ENCODE data around the gene CEP152. TPM values are rescaled to one million over a fixed set of nuclear protein-coding genes. Genes with fewer than 3 reads are reported as not detected.

Gene CEP152
- total and polyA plus RNA-seq, 9 of the 15 experiments (the other 6 are each of a cell fraction or from before 2014, with no cell fraction given) = 9.9 to 43.0 (median 23.6) TPM

DNA sequence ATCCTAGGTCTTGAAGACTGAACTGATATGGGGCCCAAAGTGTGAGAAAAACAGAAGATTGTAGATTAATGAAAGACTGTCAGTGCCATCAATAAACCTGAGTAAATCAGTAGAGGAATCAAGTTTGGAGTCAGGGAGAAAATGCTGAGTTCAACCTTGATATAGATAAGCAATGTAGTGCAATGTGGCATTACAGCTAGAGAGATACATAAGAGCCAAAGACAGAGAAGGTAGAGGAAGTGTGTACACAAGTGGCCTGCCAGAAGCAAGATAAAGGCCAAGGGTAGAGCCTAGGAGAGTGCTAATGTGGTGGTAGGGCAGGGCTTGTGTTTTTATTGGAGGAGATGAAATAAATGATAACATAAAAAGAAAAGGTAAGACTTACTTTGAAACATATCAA is 41.1 kb upstream of the CEP152 start (continued):
- TF ChIP-seq, protein P1, sequence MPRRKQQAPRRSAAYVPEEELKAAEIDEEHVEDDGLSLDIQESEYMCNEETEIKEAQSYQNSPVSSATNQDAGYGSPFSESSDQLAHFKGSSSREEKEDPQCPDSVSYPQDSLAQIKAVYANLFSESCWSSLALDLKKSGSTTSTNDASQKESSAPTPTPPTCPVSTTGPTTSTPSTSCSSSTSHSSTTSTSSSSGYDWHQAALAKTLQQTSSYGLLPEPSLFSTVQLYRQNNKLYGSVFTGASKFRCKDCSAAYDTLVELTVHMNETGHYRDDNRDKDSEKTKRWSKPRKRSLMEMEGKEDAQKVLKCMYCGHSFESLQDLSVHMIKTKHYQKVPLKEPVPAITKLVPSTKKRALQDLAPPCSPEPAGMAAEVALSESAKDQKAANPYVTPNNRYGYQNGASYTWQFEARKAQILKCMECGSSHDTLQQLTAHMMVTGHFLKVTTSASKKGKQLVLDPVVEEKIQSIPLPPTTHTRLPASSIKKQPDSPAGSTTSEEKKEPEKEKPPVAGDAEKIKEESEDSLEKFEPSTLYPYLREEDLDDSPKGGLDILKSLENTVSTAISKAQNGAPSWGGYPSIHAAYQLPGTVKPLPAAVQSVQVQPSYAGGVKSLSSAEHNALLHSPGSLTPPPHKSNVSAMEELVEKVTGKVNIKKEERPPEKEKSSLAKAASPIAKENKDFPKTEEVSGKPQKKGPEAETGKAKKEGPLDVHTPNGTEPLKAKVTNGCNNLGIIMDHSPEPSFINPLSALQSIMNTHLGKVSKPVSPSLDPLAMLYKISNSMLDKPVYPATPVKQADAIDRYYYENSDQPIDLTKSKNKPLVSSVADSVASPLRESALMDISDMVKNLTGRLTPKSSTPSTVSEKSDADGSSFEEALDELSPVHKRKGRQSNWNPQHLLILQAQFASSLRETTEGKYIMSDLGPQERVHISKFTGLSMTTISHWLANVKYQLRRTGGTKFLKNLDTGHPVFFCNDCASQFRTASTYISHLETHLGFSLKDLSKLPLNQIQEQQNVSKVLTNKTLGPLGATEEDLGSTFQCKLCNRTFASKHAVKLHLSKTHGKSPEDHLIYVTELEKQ (CRISPR knock-in tag; IDR thresholded peaks at IDR 0.05) = no peak
- TF ChIP-seq YBX1 (IDR thresholded peaks at IDR 0.05) (no peak), SREBF1 (IDR thresholded peaks at IDR 0.05; ENCODE audit: borderline replicate concordance, low read depth, low read length) (no peak), RBFOX2 (IDR thresholded peaks at IDR 0.05; ENCODE audit: low read depth, low read length) (no peak), SMARCC2 (IDR thresholded peaks at IDR 0.05; ENCODE audit: low read depth) (peak; percentile 86), ZNF197 (CRISPR knock-in tag; IDR thresholded peaks at IDR 0.05; ENCODE audit: low read depth) (no peak), NR4A1 (CRISPR knock-in tag; IDR thresholded peaks at IDR 0.05) (no peak), NR4A1 (tag; IDR thresholded peaks at IDR 0.05) (no peak), CEBPB (tag; IDR thresholded peaks at IDR 0.05) (no peak), XRCC3 (IDR thresholded peaks at IDR 0.05) (no peak), ZNF232 (CRISPR knock-in tag; IDR thresholded peaks at IDR 0.05) (no peak), TCF3 (CRISPR knock-in tag; IDR thresholded peaks at IDR 0.05) (peak; percentile 81), ARHGAP35 (IDR thresholded peaks at IDR 0.05; ENCODE audit: partially characterized antibody) (no peak)
- TF ChIP-seq, protein P2, sequence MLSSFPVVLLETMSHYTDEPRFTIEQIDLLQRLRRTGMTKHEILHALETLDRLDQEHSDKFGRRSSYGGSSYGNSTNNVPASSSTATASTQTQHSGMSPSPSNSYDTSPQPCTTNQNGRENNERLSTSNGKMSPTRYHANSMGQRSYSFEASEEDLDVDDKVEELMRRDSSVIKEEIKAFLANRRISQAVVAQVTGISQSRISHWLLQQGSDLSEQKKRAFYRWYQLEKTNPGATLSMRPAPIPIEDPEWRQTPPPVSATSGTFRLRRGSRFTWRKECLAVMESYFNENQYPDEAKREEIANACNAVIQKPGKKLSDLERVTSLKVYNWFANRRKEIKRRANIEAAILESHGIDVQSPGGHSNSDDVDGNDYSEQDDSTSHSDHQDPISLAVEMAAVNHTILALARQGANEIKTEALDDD (IDR thresholded peaks at IDR 0.05) = no peak
- TF ChIP-seq, protein P3, sequence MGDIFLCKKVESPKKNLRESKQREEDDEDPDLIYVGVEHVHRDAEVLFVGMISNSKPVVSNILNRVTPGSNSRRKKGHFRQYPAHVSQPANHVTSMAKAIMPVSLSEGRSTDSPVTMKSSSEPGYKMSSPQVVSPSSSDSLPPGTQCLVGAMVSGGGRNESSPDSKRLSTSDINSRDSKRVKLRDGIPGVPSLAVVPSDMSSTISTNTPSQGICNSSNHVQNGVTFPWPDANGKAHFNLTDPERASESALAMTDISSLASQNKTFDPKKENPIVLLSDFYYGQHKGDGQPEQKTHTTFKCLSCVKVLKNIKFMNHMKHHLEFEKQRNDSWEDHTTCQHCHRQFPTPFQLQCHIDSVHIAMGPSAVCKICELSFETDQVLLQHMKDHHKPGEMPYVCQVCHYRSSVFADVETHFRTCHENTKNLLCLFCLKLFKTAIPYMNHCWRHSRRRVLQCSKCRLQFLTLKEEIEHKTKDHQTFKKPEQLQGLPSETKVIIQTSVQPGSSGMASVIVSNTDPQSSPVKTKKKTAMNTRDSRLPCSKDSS (IDR thresholded peaks at IDR 0.05; ENCODE audit: low read depth, partially characterized antibody) = no peak
- TF ChIP-seq, protein P4, sequence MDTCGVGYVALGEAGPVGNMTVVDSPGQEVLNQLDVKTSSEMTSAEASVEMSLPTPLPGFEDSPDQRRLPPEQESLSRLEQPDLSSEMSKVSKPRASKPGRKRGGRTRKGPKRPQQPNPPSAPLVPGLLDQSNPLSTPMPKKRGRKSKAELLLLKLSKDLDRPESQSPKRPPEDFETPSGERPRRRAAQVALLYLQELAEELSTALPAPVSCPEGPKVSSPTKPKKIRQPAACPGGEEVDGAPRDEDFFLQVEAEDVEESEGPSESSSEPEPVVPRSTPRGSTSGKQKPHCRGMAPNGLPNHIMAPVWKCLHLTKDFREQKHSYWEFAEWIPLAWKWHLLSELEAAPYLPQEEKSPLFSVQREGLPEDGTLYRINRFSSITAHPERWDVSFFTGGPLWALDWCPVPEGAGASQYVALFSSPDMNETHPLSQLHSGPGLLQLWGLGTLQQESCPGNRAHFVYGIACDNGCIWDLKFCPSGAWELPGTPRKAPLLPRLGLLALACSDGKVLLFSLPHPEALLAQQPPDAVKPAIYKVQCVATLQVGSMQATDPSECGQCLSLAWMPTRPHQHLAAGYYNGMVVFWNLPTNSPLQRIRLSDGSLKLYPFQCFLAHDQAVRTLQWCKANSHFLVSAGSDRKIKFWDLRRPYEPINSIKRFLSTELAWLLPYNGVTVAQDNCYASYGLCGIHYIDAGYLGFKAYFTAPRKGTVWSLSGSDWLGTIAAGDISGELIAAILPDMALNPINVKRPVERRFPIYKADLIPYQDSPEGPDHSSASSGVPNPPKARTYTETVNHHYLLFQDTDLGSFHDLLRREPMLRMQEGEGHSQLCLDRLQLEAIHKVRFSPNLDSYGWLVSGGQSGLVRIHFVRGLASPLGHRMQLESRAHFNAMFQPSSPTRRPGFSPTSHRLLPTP (IDR thresholded peaks at IDR 0.05; ENCODE audit: borderline replicate concordance, extremely low read depth, insufficient read length) = no peak
- TF ChIP-seq, protein P5, sequence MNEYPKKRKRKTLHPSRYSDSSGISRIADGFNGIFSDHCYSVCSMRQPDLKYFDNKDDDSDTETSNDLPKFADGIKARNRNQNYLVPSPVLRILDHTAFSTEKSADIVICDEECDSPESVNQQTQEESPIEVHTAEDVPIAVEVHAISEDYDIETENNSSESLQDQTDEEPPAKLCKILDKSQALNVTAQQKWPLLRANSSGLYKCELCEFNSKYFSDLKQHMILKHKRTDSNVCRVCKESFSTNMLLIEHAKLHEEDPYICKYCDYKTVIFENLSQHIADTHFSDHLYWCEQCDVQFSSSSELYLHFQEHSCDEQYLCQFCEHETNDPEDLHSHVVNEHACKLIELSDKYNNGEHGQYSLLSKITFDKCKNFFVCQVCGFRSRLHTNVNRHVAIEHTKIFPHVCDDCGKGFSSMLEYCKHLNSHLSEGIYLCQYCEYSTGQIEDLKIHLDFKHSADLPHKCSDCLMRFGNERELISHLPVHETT (CRISPR knock-in tag; conservative IDR thresholded peaks at IDR 0.05 in 1 of 2, IDR thresholded peaks at IDR 0.05 in 1 of 2) = no peak; a peak in 1 of 4 replicates
